ENCODE results near the gene UGT1A3.

UGT1A3 gene

DNA sequence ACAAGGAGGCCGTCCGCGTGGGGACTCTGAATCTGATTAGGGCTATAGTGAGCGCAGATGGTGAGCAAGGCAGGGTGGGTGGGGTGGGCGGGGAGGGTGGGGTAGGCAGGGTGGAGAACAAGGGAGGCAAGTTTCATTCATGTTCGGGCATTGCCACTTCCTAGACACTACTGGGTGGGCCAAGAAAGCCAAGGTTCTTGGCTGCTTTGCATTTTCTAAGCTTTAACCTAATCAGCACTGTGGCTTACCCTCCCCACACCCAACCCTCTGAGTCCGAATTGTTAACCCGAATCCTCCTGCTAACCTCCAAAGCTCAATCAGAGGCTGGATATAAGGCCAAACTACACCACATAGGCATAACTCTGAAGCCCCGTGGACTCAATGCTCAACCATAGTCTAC lies 67.4 kb downstream of the UGT1A3 start:
- ChIA-PET POLR2A (no interaction called here), CTCF (no interaction called here)
- TF ChIP-seq BHLHE40 (IDR thresholded peaks at IDR 0.05; ENCODE audit: borderline replicate concordance) (no peak), L3MBTL2 (conservative IDR thresholded peaks at IDR 0.05) (no peak), TARDBP (IDR thresholded peaks at IDR 0.05) (no peak), FOXA1 (IDR thresholded peaks at IDR 0.05) (no peak), FOXK2 (IDR thresholded peaks at IDR 0.05) (no peak), LEF1 (IDR thresholded peaks at IDR 0.05; ENCODE audit: borderline replicate concordance) (no peak), ARNT (IDR thresholded peaks at IDR 0.05) (no peak), ELF4 (IDR thresholded peaks at IDR 0.05) (no peak), HDGF (IDR thresholded peaks at IDR 0.05; ENCODE audit: borderline replicate concordance) (no peak), FOXM1 (IDR thresholded peaks at IDR 0.05; ENCODE audit: borderline replicate concordance) (no peak), CTBP1 (IDR thresholded peaks at IDR 0.05; ENCODE audit: borderline replicate concordance) (no peak)
- DNase-seq (ENCODE audit: extremely low spot score) = no peak

DNA sequence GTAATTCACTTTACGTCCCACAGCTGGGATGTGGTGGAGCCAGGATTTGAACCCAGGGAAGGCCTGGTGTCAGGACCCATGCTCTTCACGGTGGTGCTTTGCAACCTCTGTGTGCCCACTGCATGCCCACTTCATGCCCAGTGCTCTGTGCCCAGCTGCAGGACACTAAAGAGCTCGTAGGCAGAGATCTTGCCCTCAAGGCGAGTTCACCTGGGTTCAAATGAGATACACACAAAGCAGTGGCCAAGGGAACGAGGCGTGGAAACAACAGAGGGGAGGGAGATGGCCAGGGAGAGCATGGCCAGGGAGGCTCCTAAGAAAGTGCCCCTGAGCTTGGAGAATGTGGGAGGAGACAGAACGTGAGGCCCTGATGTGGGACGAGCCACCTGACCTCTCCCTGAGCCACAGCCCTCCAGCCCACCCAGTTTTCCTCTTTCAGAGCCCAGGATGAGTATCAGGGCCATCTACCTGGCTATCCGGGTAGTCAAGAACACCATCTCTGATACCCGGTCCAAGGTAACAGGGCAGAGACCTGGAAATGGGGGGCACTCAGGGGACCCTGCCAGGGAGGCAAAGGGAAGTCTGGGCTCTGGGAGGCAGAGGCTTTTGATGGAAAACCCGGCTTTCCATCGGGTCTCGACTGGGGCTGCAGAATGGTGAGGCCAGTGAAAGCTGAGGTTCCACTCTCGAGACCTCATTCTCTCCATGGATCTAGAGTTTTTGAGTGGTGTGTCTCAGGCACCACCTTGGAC lies 69.7 kb downstream of the UGT1A3 start:
- no peak for DNase-seq (ENCODE audit: extremely low spot score)
- no peak for TF ChIP-seq SUZ12 (IDR thresholded peaks at IDR 0.05)
- TF ChIP-seq TARDBP (IDR thresholded peaks at IDR 0.05) = no peak
- no peak for TF ChIP-seq NFRKB (IDR thresholded peaks at IDR 0.05)
- TF ChIP-seq LEF1 (IDR thresholded peaks at IDR 0.05; ENCODE audit: borderline replicate concordance) = no peak
- TF ChIP-seq ELF4 (IDR thresholded peaks at IDR 0.05) = no peak
- no peak for TF ChIP-seq ARNT (IDR thresholded peaks at IDR 0.05)
- TF ChIP-seq HDGF (IDR thresholded peaks at IDR 0.05; ENCODE audit: borderline replicate concordance) = no peak
- TF ChIP-seq ZNF384 (IDR thresholded peaks at IDR 0.05) = no peak
- TF ChIP-seq FOXA1 (IDR thresholded peaks at IDR 0.05) = no peak
- TF ChIP-seq SP1 (IDR thresholded peaks at IDR 0.05) = no peak
- TF ChIP-seq L3MBTL2 (conservative IDR thresholded peaks at IDR 0.05) = no peak
- TF ChIP-seq CTBP1 (IDR thresholded peaks at IDR 0.05; ENCODE audit: borderline replicate concordance) = no peak
- no peak for TF ChIP-seq FOXM1 (IDR thresholded peaks at IDR 0.05; ENCODE audit: borderline replicate concordance)
- TF ChIP-seq PKNOX1 (IDR thresholded peaks at IDR 0.05) = no peak
- no peak for TF ChIP-seq FOXK2 (IDR thresholded peaks at IDR 0.05)
- TF ChIP-seq BHLHE40 (IDR thresholded peaks at IDR 0.05; ENCODE audit: borderline replicate concordance) = no peak
- ChIA-PET CTCF (no interaction called here), POLR2A (no interaction called here)

- TF ChIP-seq FOXM1 (IDR thresholded peaks at IDR 0.05; ENCODE audit: borderline replicate concordance) = no peak
- no peak for TF ChIP-seq ZNF384 (IDR thresholded peaks at IDR 0.05)
- no peak for TF ChIP-seq ELF4 (IDR thresholded peaks at IDR 0.05)
- no peak for TF ChIP-seq SP1 (IDR thresholded peaks at IDR 0.05)
- ChIA-PET POLR2A (no interaction called here), CTCF (no interaction called here)
- no peak for DNase-seq (ENCODE audit: extremely low spot score)
These were observed 70.3 kb downstream of the UGT1A3 start for GRCh38 chr2:233799087-233799665.

DNA sequence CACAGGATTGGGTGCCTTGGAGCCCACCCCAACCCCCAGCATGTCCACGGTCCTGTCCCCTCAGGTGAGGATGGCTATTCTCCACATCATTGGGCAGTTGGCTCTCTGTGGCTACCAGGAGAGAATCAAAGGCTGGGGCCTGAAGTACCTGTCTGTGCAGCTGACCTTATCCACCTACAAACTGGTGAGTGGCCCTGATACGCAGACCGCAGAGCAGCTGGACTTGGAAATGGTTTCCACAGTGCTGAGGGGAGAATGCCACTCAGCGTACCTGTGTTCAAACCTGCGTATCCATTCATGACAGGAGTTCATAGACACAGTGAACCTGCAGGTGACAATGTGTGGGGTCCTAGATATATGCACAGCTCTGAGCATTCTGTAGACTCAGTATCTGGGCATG lies 70.9 kb downstream of the UGT1A3 start:
- ChIA-PET CTCF (no interaction called here), POLR2A (no interaction called here)
- TF ChIP-seq FOXM1 (IDR thresholded peaks at IDR 0.05; ENCODE audit: borderline replicate concordance) (no peak), L3MBTL2 (conservative IDR thresholded peaks at IDR 0.05) (no peak)
- no peak for DNase-seq (ENCODE audit: extremely low spot score)

- CTCF ChIA-PET = no interaction called here
- POLR2A ChIA-PET = no interaction called here
These were observed 71.4 kb downstream of the UGT1A3 start for GRCh38 chr2:233800208-233800607.

DNA sequence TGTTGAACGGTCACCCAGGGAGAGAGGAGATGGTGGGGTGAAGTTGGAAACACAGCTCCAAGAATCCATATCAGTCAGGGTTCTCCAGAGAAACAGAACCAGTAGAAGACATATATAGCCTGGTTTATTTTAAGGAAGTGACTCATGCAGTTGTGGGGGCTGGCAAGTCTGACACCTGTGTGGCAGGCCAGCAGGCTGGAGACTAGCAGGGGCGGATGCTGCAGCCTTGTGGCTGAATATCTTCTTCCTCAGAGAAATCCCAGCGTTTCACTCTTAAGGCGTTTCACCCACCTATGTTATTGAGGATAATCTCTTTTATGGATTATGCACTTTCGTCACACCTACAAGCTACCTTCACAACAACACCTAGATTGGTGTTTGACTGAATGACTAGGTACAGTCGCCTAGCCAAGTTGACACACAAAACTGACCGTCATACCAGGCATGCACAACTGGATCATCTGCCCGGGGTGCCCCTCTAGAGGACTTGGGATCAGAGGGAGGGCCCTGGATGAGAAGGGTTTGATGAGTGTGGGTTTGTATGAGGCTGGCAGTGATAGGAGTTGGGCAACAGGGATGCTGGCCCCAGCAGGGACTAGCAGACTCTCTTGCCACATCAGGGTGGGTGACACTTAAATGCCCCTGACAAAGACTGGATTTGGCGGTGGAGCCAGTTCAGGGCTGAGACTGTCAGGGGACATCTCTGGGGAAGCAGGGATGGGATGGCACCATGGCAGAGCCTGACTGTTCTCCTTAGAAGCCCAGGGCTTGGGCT lies 72.7 kb downstream of the UGT1A3 start:
- POLR2A ChIA-PET = no interaction called here
- CTCF ChIA-PET = interaction anchor here (0.6 kb wide), 1 partner anchor 21 kb away, joined by 3 read pairs; no protein-coding TSS in a partner anchor
- DNase-seq (ENCODE audit: extremely low spot score) = no peak
- TF ChIP-seq BHLHE40 (IDR thresholded peaks at IDR 0.05; ENCODE audit: borderline replicate concordance) = no peak
- no peak for TF ChIP-seq FOXM1 (IDR thresholded peaks at IDR 0.05; ENCODE audit: borderline replicate concordance)
- TF ChIP-seq CTBP1 (IDR thresholded peaks at IDR 0.05; ENCODE audit: borderline replicate concordance) = no peak
- TF ChIP-seq FOXA1 (IDR thresholded peaks at IDR 0.05) = no peak
- TF ChIP-seq SP1 (IDR thresholded peaks at IDR 0.05) = no peak
- no peak for TF ChIP-seq ARNT (IDR thresholded peaks at IDR 0.05)
- no peak for TF ChIP-seq TARDBP (IDR thresholded peaks at IDR 0.05)
- TF ChIP-seq NFRKB (IDR thresholded peaks at IDR 0.05) = no peak
- no peak for TF ChIP-seq SUZ12 (IDR thresholded peaks at IDR 0.05)
- TF ChIP-seq L3MBTL2 (conservative IDR thresholded peaks at IDR 0.05) = no peak
- no peak for TF ChIP-seq LEF1 (IDR thresholded peaks at IDR 0.05; ENCODE audit: borderline replicate concordance)
- TF ChIP-seq PKNOX1 (IDR thresholded peaks at IDR 0.05) = no peak

More at GRCh38 chr2:233800208-233800607, 71.4 kb downstream of the UGT1A3 start:
- DNase-seq (ENCODE audit: extremely low spot score) = no peak
- TF ChIP-seq FOXA1 (IDR thresholded peaks at IDR 0.05) = no peak
- TF ChIP-seq SP1 (IDR thresholded peaks at IDR 0.05) = no peak
- no peak for TF ChIP-seq NFRKB (IDR thresholded peaks at IDR 0.05)
- TF ChIP-seq HDGF (IDR thresholded peaks at IDR 0.05; ENCODE audit: borderline replicate concordance) = no peak
- no peak for TF ChIP-seq L3MBTL2 (conservative IDR thresholded peaks at IDR 0.05)
- no peak for TF ChIP-seq ARNT (IDR thresholded peaks at IDR 0.05)
- TF ChIP-seq TARDBP (IDR thresholded peaks at IDR 0.05) = no peak
- no peak for TF ChIP-seq SUZ12 (IDR thresholded peaks at IDR 0.05)
- TF ChIP-seq ZNF384 (IDR thresholded peaks at IDR 0.05) = no peak
- TF ChIP-seq ELF4 (IDR thresholded peaks at IDR 0.05) = no peak
- no peak for TF ChIP-seq CTBP1 (IDR thresholded peaks at IDR 0.05; ENCODE audit: borderline replicate concordance)

All from HEK293T (cell line).